ENCODE results near the gene AATF.

The AATF gene

DNA sequence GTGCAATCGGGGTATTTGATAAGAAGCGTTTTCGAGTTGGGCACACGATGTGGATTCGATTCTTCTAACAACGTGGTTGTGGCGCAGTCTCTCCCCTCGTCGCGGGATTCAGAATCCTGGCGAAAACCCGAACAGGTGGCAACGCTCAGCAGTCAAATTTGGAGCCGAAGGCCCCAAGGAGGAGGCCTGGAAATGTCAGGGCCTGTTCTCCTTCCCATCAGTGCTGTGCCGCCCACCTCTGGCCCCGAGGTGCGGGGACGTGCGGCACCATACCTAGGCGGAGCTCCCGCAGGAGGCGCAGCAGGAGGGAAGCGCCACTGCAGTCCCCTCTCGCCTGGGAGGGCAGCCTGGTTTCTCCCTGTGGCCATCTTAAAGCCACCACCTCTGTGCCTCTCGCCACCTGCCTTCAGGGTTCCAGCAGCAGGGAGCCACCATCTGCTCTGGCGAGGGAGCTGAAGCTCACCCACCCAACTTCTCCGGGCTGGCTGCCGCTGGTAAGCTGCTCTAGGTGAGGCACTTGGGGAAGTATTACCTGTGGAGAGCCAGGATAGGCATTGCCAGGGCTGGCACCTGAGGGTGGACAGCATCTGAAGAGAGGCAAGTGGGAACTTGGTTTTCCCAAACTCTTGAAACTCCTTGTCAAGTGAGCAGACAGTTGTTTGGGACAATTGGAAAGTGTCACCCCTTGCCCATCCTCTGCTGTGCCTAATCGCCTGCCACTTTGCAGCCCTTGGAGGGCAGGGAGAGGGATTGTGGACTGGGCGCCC is 2.6 kb upstream of the AATF start:
- TF ChIP-seq, protein P1, sequence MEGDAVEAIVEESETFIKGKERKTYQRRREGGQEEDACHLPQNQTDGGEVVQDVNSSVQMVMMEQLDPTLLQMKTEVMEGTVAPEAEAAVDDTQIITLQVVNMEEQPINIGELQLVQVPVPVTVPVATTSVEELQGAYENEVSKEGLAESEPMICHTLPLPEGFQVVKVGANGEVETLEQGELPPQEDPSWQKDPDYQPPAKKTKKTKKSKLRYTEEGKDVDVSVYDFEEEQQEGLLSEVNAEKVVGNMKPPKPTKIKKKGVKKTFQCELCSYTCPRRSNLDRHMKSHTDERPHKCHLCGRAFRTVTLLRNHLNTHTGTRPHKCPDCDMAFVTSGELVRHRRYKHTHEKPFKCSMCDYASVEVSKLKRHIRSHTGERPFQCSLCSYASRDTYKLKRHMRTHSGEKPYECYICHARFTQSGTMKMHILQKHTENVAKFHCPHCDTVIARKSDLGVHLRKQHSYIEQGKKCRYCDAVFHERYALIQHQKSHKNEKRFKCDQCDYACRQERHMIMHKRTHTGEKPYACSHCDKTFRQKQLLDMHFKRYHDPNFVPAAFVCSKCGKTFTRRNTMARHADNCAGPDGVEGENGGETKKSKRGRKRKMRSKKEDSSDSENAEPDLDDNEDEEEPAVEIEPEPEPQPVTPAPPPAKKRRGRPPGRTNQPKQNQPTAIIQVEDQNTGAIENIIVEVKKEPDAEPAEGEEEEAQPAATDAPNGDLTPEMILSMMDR (IDR thresholded peaks at IDR 0.05; ENCODE audit: low read depth, low read length, missing control alignments), result peak; percentile 13
- no peak overlapping the region for H3K4me3 ChIP-seq (ENCODE audit: low read depth, low read length)
- DNase-seq (ENCODE audit: low read depth), result no peak

DNA sequence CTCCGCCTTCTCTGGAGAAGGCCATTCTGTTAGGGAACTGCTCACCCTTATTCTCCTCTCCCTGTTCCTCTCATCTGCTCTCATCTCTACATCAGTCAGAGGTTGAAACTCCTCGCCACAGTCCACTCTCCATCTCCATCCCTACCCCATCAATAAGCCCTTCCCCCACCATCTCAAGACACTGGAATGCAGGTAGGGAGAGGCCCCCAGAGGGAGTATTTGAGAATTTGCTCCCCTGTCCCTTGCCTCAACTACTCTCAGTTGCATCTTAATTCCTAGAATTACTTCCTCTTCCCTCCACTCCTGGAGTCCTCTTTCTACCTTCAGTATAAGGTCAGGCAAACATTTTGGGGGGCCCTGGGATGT is 2.0 kb upstream of the AATF start:
- TF ChIP-seq, protein P1 (IDR thresholded peaks at IDR 0.05; ENCODE audit: low read depth, low read length, missing control alignments), result no peak
- DNase-seq (ENCODE audit: low read depth), result no peak
- H3K4me3 ChIP-seq (ENCODE audit: low read depth, low read length), result no peak overlapping the region

DNA sequence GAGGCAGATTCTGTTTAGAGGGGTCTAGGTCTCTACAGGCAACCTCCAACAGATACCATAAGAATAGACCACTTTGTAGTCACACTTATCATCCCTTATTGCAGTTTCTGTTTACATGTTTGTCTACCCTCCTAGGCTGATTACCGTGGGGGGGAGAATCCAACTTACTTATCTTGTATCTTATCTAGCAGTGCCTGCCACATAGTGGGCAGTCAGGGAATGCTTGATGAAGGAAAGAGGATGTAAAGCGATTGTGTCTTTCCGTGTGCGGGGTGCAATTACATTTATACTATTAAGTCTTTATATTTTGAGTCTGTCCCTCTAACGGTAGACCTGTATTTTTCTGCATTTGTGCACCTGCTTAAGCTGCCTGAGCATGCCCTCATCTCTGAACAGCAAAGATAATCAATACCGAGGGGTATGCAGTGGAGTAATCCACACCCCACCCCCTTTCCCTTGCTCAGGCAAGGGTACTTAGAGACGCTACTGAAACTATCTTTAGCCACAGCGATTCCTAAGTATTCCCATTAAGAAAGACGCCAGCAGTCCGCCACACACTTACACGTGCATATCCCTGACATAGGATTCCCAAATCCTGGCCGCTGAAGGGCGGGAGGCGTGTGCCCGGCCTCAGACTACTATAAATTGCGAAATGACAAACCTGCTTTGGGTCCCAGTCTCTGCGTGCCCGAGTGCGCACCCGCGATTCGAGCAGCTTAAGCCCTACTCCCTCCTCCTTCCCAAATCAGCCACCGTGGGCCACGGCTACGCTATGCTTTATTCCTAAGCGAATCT is 635 bp upstream of the AATF start:
- H3K4me3 ChIP-seq (ENCODE audit: low read depth, low read length), result peak overlapping the region; percentile 91
- TF ChIP-seq, protein P1 (IDR thresholded peaks at IDR 0.05; ENCODE audit: low read depth, low read length, missing control alignments), result no peak
- DNase-seq (ENCODE audit: low read depth), result no peak

DNA sequence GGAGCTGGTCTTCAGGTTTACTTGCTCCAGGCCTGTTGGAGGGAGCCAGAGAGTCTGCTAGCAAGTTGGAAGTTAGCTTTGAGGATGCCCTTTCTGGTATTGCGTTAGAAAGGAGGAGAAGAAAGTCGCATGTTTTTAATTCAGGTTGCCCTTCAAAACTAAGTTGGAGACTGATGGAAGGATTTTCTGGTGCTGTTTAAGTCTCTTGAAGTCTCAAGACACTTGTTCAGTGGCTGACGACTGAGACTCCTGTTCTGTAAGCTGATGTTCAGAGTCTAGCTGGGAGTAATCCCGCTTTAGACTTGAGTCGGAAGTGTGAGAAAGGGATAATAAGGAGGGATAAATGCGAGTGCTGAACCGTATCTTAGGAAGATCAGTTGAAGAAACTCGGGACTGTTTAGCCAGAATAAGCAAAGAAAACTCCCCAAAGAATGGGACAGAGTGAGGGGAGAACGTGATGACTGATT is 740 bp downstream of the AATF start:
- no peak for DNase-seq (ENCODE audit: low read depth)

DNA sequence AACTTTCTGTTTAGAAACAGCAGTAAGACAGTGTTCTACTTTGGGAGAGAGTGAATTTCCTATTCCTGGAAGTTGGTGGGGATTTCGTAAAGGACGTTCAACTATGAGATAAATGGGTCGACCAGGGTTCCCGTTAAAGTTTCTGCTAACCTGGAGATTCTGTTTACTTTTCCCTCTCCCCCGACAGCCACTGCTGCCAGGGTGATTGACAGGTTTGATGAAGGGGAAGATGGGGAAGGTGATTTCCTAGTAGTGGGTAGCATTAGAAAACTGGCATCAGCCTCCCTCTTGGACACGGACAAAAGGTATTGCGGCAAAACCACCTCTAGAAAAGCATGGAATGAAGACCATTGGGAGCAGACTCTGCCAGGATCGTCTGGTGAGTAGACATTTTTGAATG is 1.3 kb downstream of the AATF start:
- peak overlapping the region; percentile 91 for H3K4me3 ChIP-seq (ENCODE audit: low read depth, low read length)
- TF ChIP-seq, protein P1 (IDR thresholded peaks at IDR 0.05; ENCODE audit: low read depth, low read length, missing control alignments), result no peak
- DNase-seq (ENCODE audit: low read depth), result no peak

More for the DNA sequence above, 740 bp downstream of the AATF start:
- TF ChIP-seq, protein P1 (IDR thresholded peaks at IDR 0.05; ENCODE audit: low read depth, low read length, missing control alignments), result no peak
- peak overlapping the region; percentile 91 for H3K4me3 ChIP-seq (ENCODE audit: low read depth, low read length)

DNA sequence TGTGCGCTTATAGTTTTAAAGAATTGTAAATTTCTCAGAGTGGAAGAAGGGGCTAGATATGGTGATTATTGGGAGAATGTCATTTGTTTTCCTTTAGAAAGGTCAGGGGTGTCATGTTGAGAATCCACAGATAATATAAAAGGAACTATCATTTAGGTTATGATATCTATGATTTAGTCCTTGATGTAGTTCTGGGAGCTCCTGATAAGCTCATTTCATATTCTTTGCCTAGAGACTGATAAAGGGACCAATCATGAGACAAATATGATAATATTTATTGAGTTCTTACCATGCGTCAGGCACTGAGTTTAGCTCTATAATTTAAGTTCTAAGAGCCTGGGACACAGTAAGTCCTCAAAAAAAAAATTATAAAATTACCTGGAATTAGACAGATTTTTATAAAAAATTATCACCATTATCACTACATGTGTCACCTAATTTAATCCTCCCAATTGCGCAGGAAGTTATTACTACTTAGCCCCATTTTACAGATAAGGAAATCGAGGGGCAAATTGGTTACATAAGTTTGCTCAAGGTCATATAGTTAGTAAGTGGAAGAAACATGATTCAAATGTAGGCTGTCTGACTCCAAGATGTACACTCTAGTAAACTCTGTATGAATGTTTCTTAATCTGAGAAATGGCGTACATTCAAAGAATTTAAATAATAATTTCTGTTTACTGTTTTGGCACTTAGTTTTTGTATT is 2.5 kb downstream of the AATF start:
- TF ChIP-seq, protein P1 (IDR thresholded peaks at IDR 0.05; ENCODE audit: low read depth, low read length, missing control alignments), result no peak
- no peak overlapping the region for H3K4me3 ChIP-seq (ENCODE audit: low read depth, low read length)
- no peak for DNase-seq (ENCODE audit: low read depth)
